Measurements from ENCODE around the gene EXOSC1. TPM values are rescaled to one million over a fixed set of nuclear protein-coding genes. Genes with fewer than 3 reads are reported as not detected.
"Not testable (repeated sequence)": the region's sequence is repeated elsewhere in the genome, so short reads cannot be mapped to it uniquely, and the experiment has no call there.

Gene EXOSC1
- total RNA-seq, 1 donor from 2014 or later: 31.0 TPM

- no peak overlapping the region for H3K27ac ChIP-seq
- no peak overlapping the region for H3K4me3 ChIP-seq
- no peak for TF ChIP-seq CTCF (IDR thresholded peaks at IDR 0.05)
- ATAC-seq: no peak
- H3K27me3 ChIP-seq (ENCODE audit: low read depth): no peaks in the 10 kb centered on the region
- intact Hi-C loops (cut with DNase I): no loop called here
- H3K36me3 ChIP-seq: peaks cover 58% of the 10 kb centered on the region
- no peak for DNase-seq
- no peaks in the 10 kb centered on the region for H3K9me3 ChIP-seq
- H3K4me1 ChIP-seq: peaks cover 20% of the 10 kb centered on the region
Measured at GRCh38 chr10:97483921-97484320, 38.1 kb upstream of the EXOSC1 start.

GRCh38 chr10:97483506-97483905 lies 37.7 kb upstream of the EXOSC1 start:
- Histone ChIP-seq H3K4me1 (peaks cover 20% of the 10 kb centered on the region), H3K36me3 (peaks cover 62% of the 10 kb centered on the region), H3K9me3 (no peaks in the 10 kb centered on the region), H3K4me3 (no peak overlapping the region), H3K27ac (no peak overlapping the region), H3K27me3 (ENCODE audit: low read depth) (no peaks in the 10 kb centered on the region)
- no peak for TF ChIP-seq CTCF (IDR thresholded peaks at IDR 0.05)
- intact Hi-C loops (cut with DNase I): no loop called here
- DNase-seq (no peak), ATAC-seq (no peak)

- no peak for TF ChIP-seq CTCF (IDR thresholded peaks at IDR 0.05)
- no peak overlapping the region for H3K27ac ChIP-seq
- peaks cover 73% of the 10 kb centered on the region for H3K36me3 ChIP-seq
- H3K4me3 ChIP-seq: no peak overlapping the region
- no peaks in the 10 kb centered on the region for H3K9me3 ChIP-seq
- H3K27me3 ChIP-seq (ENCODE audit: low read depth): no peaks in the 10 kb centered on the region
- ATAC-seq (no peak), DNase-seq (no peak)
- peaks cover 20% of the 10 kb centered on the region for H3K4me1 ChIP-seq
- intact Hi-C loops (cut with DNase I): no loop called here
Measured at GRCh38 chr10:97482381-97482780, 36.6 kb upstream of the EXOSC1 start.

GRCh38 chr10:97481071-97481470 lies 35.3 kb upstream of the EXOSC1 start:
- Histone ChIP-seq H3K4me3 (no peak overlapping the region), H3K36me3 (peaks cover 86% of the 10 kb centered on the region), H3K27me3 (ENCODE audit: low read depth) (no peaks in the 10 kb centered on the region), H3K4me1 (peaks cover 20% of the 10 kb centered on the region), H3K9me3 (no peaks in the 10 kb centered on the region), H3K27ac (peak overlapping the region; percentile 2)
- DNase-seq (no peak), ATAC-seq (peak; percentile 83 to 86)
- intact Hi-C loops (cut with DNase I): no loop called here
- no peak for TF ChIP-seq CTCF (IDR thresholded peaks at IDR 0.05)

- Histone ChIP-seq H3K36me3 (peaks cover 85% of the 10 kb centered on the region), H3K27ac (no peak overlapping the region), H3K4me1 (peaks cover 20% of the 10 kb centered on the region), H3K9me3 (no peaks in the 10 kb centered on the region), H3K27me3 (ENCODE audit: low read depth) (no peaks in the 10 kb centered on the region), H3K4me3 (no peak overlapping the region)
- DNase-seq (no peak), ATAC-seq (no peak)
- no peak for TF ChIP-seq CTCF (IDR thresholded peaks at IDR 0.05)
- intact Hi-C loops (cut with DNase I): no loop called here
Measured at GRCh38 chr10:97479939-97480338, 34.1 kb upstream of the EXOSC1 start.

- H3K27me3 ChIP-seq (ENCODE audit: low read depth); H3K27ac ChIP-seq; H3K9me3 ChIP-seq; DNase-seq; H3K4me3 ChIP-seq; intact Hi-C loops (cut with DNase I): not testable (repeated sequence)
- ATAC-seq: peak in 1 of 2 donors; percentile 27
- H3K4me1 ChIP-seq: peaks cover 20% of the 10 kb centered on the region
- H3K36me3 ChIP-seq: peaks cover 88% of the 10 kb centered on the region
Measured at GRCh38 chr10:97479410-97479809, 33.6 kb upstream of the EXOSC1 start.
